GM18867 (cell line): ENCODE data around the gene ADIRF.
"Not testable (repeated sequence)": the region's sequence is repeated elsewhere in the genome, so short reads cannot be mapped to it uniquely, and the experiment has no call there.

ENCODE experiments used
- ATAC-seq: cut with Tn5 transposase; IDR thresholded peaks from one replicate; pipeline ENCODE4 v1.9.1; 2021; ENCODE audit warnings: mild to moderate bottlenecking, moderate library complexity; ENCODE audit not compliant: unreplicated experiment

The ADIRF gene

GRCh38 chr10:86968271-86968993 is at the start of gene ADIRF:
Gene ADIRF (plus strand): TSS chr10:86968482. CDS start chr10:86968545, 63 bp downstream.
- ATAC-seq, result no peak

- no peak for ATAC-seq
These were observed 45.7 kb upstream of the ADIRF start for GRCh38 chr10:86922553-86922961.

- no peak for ATAC-seq
These were observed 38.6 kb upstream of the ADIRF start for GRCh38 chr10:86929468-86930380.

DNA sequence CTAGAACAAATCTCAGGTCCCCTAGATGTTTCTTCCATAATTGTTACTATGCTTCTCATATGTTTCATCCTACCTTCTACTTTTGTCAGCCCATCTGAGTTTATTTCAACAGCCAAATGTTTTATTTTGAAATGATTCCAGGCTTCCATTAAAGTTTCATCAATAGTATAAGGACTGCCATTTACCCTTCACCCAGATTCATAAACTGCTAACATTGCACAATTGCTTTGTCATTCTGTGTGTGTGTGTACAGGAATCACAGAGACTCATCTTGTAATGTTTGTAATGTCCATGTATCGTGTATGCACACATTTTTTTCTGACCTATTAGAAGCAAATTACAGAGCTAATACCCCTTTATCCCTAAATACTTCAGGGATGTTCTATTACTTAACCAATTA is 36.4 kb upstream of the ADIRF start:
- no peak for ATAC-seq

GRCh38 chr10:86932674-86933073 is 35.6 kb upstream of the ADIRF start:
- ATAC-seq, result no peak

DNA sequence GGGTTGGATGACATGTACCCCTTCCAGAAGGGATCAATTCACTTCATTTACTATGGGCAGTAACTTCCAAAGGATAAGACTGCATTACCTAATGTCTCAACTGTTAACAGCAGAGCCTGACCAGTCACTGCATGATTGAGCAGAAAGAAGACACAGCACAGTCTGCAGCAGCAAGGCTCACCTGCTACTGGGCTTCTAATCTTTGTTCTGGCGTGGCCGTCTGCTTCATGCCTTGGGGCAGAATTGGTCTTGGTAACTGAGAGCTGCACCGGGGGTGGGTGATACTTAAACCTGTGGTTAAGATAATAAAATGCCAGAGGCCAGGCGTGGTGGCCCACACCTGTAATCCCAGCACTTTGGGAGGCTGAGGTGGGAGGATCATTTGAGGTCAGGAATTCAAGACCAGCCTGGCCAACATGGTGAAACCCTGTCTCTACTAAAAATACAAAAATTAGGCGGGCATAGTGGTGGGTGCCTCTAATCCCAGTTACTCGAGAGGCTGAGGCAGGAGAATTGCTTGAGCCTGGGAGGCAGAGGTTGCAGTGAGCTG is 34.0 kb upstream of the ADIRF start:
- ATAC-seq, result not testable (repeated sequence)

GRCh38 chr10:86936661-86937501 is 31.4 kb upstream of the ADIRF start:
- no peak for ATAC-seq

GRCh38 chr10:86937502-86938154 is 30.7 kb upstream of the ADIRF start:
- no peak for ATAC-seq

DNA sequence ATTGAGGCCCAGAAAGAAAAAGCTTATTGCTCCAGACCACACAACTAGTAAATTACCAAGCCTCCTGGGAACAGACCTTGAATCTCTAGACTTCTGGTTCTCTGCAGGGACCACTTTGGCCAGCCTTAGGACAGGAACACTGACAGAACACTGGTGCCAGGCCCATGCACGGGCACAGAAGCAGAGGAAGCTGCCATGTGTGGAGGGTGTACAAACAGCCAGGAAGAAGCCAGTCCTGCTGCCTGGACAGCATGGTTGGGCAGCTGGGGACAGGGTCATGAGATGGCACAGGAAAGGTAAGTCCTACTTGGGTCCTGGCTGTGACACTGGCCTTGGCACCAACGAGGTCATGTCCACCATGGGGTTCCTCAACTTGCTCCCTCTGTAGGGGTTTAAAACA is 30.0 kb upstream of the ADIRF start:
- no peak for ATAC-seq

DNA sequence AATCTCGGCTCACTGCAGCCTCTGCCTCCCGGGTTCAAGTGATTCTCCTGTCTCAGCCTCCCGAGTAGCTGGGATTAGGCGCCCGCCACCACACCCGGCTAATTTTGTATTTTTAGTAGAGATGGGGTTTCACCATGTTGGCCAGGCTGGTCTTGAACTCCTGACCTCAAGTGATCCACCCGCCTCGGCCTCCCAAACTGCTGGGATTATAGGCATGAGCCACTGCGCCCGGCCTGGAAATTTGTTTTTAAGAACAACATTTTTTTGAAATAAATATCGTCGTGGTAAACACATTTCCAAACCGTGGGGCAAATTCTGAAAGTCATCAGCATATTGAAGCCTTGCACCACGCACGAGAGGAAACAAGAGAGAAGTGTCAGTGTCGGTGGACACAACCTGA is 28.2 kb upstream of the ADIRF start:
- not testable (repeated sequence) for ATAC-seq

DNA sequence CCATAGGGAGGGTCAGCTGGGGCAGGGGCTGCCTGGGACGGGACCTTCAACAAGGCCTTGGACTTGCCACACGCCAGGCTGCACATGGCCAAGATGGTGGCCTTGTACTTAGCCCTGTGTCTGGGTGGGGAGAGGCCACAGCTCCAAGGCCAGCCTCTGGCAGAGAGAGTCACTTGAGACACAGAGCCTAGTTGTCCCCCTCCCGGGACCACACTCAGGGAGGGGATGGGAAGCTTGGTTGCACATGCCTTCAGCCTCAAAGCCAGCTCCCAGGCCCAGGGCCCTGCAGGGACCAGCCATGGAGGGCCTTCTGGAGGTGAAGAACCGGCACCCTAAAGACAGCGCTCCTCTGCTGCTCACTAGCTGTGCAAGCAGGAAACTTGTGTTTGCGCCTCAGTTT is 27.6 kb upstream of the ADIRF start:
- no peak for ATAC-seq

DNA sequence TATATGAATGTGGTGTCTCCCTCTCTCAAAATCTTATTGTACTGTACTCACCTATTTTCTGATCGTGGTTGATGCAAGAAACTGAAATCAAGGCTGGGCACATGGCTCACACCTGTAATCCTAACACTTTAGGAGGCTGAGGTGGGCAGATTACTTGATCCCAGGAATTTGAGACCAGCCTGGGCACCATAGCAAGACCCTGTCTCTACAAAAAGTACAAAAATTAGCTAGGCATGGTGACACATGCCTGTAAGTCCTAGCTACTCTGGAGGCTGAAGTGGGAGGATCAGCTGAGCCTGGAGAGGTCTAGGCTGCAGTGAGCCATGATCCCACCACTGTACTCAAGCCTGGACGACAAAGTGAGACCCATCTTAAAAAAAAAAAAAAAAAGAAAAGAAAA is 26.9 kb upstream of the ADIRF start:
- no peak for ATAC-seq

GRCh38 chr10:86941991-86942421 is 26.3 kb upstream of the ADIRF start:
- no peak for ATAC-seq

GRCh38 chr10:86942441-86943315 is 25.6 kb upstream of the ADIRF start:
- no peak for ATAC-seq

- ATAC-seq, result no peak
These were observed 24.8 kb upstream of the ADIRF start for GRCh38 chr10:86943316-86944030.

DNA sequence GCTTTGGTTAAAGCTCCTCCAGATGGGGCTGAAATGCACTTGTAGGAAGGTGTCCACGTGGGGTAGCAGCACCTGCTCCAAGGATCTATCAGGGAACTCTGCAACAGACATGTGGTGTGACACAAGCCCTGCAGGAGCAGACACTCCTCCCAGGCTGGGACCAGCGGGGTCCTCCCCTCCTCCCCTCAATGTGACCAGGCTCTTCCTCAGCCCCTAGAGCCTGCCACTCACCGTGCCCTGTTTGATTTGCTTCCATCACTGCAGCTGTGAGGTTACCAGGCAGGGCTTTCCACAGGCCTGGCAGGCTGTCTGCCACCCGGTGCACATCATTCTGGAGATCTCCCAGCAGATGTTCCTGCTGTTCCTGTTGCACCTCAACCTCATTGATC is 24.3 kb upstream of the ADIRF start:
- ATAC-seq, result no peak

- no peak for ATAC-seq
These were observed 23.8 kb upstream of the ADIRF start for GRCh38 chr10:86944471-86944870.

- no peak for ATAC-seq
These were observed 23.4 kb upstream of the ADIRF start for GRCh38 chr10:86944907-86945306.
